Glomerular visceral epithelial cell (primary cell): ENCODE results near the gene RIN2.
"Not testable (repeated sequence)": the region's sequence is repeated elsewhere in the genome, so short reads cannot be mapped to it uniquely, and the experiment has no call there.

Source experiments
- DNase-seq: peaks from one replicate; pipeline ENCODE4 v3.0.0-alpha.2; 2016; ENCODE audit errors: extremely low spot score

The RIN2 gene

GRCh38 chr20:19739351-19739750 lies 18.7 kb upstream of the RIN2 start:
- no peak for DNase-seq

- no peak for DNase-seq
Observed at GRCh38 chr20:19740512-19740911, 17.5 kb upstream of the RIN2 start.

- no peak for DNase-seq
Observed at GRCh38 chr20:19741924-19742323, 16.1 kb upstream of the RIN2 start.

GRCh38 chr20:19742974-19743639 lies 15.0 kb upstream of the RIN2 start:
- DNase-seq = no peak

- DNase-seq = no peak
Observed at GRCh38 chr20:19743640-19743995, 14.4 kb upstream of the RIN2 start.

- no peak for DNase-seq
Observed at GRCh38 chr20:19745106-19745505, 13.0 kb upstream of the RIN2 start.

- DNase-seq = no peak
Observed at GRCh38 chr20:19745584-19745983, 12.5 kb upstream of the RIN2 start.

- no peak for DNase-seq
Observed at GRCh38 chr20:19746396-19746795, 11.7 kb upstream of the RIN2 start.

- no peak for DNase-seq
Observed at GRCh38 chr20:19747903-19748302, 10.2 kb upstream of the RIN2 start.

- no peak for DNase-seq
Observed at GRCh38 chr20:19748681-19749080, 9.4 kb upstream of the RIN2 start.

- no peak for DNase-seq
Observed at GRCh38 chr20:19749618-19750071, 8.4 kb upstream of the RIN2 start.

- DNase-seq = no peak
Observed at GRCh38 chr20:19750101-19750606, 7.9 kb upstream of the RIN2 start.

- DNase-seq = no peak
Observed at GRCh38 chr20:19750907-19751636, 7.0 kb upstream of the RIN2 start.

- not testable (repeated sequence) for DNase-seq
Observed at GRCh38 chr20:19754201-19754600, 3.9 kb upstream of the RIN2 start.

- DNase-seq = no peak
Observed at GRCh38 chr20:19756761-19757486, 1.1 kb upstream of the RIN2 start.

GRCh38 chr20:19757487-19758132 lies 448 bp upstream of the RIN2 start:
- DNase-seq = peak; percentile 94

- peak; percentile 39 for DNase-seq
Observed at GRCh38 chr20:19758501-19759331, 658 bp downstream of the RIN2 start.

GRCh38 chr20:19760371-19760721 lies 2.3 kb downstream of the RIN2 start:
- no peak for DNase-seq

GRCh38 chr20:19761326-19761725 lies 3.3 kb downstream of the RIN2 start:
- no peak for DNase-seq

- no peak for DNase-seq
Observed at GRCh38 chr20:19761841-19762240, 3.8 kb downstream of the RIN2 start.

- no peak for DNase-seq
Observed at GRCh38 chr20:19764207-19764606, 6.1 kb downstream of the RIN2 start.
